Nephron progenitor cell (in vitro differentiated cells): ENCODE results near the gene RAB10.
"Not testable (repeated sequence)": the region's sequence is repeated elsewhere in the genome, so short reads cannot be mapped to it uniquely, and the experiment has no call there.

Experiments used
- DNase-seq: peaks from one replicate; pipeline ENCODE4 v3.0.0; 2021
- H3K27ac Mint-ChIP-seq: 2 replicates; pipeline ENCODE4 v1.8.0; 2021; ENCODE audit warnings: mild to moderate bottlenecking, moderate library complexity, mixed read lengths
- H3K27me3 Mint-ChIP-seq: 2 replicates; pipeline ENCODE4 v1.8.0; 2021; ENCODE audit warnings: mild to moderate bottlenecking, low read depth, mixed read lengths; ENCODE audit not compliant: poor library complexity
- H3K36me3 Mint-ChIP-seq: 2 replicates; pipeline ENCODE4 v1.8.0; 2021; ENCODE audit warnings: low read depth, mixed read lengths
- H3K4me1 Mint-ChIP-seq: 2 replicates; pipeline ENCODE4 v1.8.0; 2021; ENCODE audit warnings: mixed read lengths
- H3K4me3 Mint-ChIP-seq: 2 replicates; pipeline ENCODE4 v1.8.0; 2021; ENCODE audit warnings: mild to moderate bottlenecking, moderate library complexity, mixed read lengths
- H3K9me3 Mint-ChIP-seq: 2 replicates; pipeline ENCODE4 v1.8.0; 2021; ENCODE audit warnings: mild to moderate bottlenecking, moderate library complexity, mixed read lengths
- TF ChIP-seq, protein P1 (sequence below): fragments of 200-600 bp; sonication (generic); IDR thresholded peaks from 2 replicates; pipeline ENCODE4 v1.5.0; 2021; ENCODE audit warnings: antibody characterized with exemption

The RAB10 gene

DNA sequence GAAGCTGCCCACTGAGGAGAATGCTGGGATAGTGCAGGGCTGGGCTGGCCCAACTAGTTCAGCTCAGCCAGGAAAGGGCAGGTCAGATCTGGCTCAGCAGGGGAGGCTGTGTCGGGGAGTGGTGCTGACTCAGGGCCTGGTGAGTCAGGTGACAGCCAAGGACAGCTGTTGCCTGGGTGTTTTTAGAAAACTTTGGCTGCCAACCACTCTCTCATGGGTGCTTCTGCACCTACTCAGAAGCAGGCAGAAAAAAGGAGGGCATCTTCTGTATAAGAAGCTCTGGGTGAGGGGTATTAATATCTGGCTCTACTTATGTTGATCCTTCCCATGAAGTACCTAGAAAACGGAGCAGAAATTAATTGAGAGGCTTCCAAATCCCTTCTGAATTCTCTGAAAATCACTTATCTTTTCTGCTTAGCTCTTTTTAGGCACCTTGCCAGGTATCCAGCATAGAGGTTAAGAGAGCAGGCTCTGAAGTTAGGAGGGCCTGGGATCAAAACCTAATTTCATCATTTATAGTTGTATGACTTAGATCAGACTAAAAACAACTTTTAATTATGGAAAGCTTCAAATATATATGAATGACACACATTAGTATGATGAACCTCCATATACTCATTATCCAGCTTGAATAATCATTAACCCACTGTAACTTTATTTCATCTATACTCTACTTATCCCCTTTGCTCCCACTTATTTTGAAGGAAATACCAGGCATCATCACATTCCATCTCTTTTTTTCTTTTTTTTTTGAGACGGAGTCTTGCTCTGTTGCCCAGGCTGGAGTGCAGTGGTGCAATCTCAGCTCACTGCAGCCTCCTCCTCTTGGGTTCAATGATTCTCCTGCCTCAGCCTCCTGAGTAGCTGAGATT is 15.5 kb upstream of the RAB10 start:
- Mint-ChIP-seq H3K27ac (no peak overlapping the region), H3K9me3 (no peaks in the 10 kb centered on the region), H3K36me3 (no peaks in the 10 kb centered on the region), H3K27me3 (peaks cover 5% of the 10 kb centered on the region), H3K4me1 (peaks cover 6% of the 10 kb centered on the region), H3K4me3 (no peak overlapping the region)
- DNase-seq = no peak
- TF ChIP-seq, protein P1, sequence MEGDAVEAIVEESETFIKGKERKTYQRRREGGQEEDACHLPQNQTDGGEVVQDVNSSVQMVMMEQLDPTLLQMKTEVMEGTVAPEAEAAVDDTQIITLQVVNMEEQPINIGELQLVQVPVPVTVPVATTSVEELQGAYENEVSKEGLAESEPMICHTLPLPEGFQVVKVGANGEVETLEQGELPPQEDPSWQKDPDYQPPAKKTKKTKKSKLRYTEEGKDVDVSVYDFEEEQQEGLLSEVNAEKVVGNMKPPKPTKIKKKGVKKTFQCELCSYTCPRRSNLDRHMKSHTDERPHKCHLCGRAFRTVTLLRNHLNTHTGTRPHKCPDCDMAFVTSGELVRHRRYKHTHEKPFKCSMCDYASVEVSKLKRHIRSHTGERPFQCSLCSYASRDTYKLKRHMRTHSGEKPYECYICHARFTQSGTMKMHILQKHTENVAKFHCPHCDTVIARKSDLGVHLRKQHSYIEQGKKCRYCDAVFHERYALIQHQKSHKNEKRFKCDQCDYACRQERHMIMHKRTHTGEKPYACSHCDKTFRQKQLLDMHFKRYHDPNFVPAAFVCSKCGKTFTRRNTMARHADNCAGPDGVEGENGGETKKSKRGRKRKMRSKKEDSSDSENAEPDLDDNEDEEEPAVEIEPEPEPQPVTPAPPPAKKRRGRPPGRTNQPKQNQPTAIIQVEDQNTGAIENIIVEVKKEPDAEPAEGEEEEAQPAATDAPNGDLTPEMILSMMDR = no peak

DNA sequence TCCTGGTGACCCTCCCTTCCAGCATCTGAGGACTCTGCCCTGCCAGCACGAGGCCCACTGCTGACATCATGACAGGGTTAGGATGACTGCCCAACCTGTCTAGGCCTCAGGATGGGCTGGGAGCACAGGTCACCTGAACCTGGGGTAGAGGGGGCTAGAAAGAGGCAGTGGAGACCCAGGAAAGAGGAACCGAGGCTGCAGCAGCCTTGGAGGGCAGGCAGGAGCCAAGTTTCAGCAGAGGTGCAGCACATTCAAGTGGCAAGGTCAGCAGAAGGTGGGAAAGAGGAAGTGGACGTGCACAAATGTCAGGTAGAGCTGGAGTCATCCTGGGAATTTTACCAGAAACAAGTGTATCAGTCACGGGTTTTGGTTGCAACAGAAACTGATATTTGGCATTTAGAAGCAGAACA is 13.6 kb upstream of the RAB10 start:
- DNase-seq = no peak
- H3K27me3 Mint-ChIP-seq = peaks cover 5% of the 10 kb centered on the region

DNA sequence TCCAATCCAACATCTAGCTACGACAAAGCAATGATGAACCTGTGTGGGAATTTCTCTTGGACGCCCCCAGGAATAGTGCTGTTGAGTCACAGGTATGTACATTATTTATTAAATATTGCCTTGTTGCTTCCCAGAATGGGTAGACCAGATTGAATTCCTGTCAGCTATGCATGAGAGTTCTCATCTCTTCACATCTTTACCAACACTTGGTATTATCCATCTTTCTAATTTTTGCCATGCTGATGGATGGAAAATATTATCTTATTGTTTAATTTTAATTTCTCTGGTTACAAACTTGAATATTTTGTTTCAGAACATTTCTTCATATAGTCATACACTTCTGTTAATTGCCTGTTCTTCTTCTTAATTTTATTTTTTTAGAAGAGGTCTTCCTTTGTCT is 9.6 kb upstream of the RAB10 start:
- Mint-ChIP-seq H3K36me3 (no peaks in the 10 kb centered on the region), H3K27ac (no peak overlapping the region), H3K4me3 (no peak overlapping the region), H3K4me1 (no peaks in the 10 kb centered on the region), H3K27me3 (peaks cover 5% of the 10 kb centered on the region), H3K9me3 (peaks cover 3% of the 10 kb centered on the region)
- TF ChIP-seq, protein P1 = no peak
- no peak for DNase-seq

More for the DNA sequence above, 13.6 kb upstream of the RAB10 start:
- TF ChIP-seq, protein P1 = no peak
- no peak overlapping the region for H3K27ac Mint-ChIP-seq
- H3K9me3 Mint-ChIP-seq = peaks cover 3% of the 10 kb centered on the region
- no peak overlapping the region for H3K4me3 Mint-ChIP-seq
- H3K4me1 Mint-ChIP-seq = peaks cover 6% of the 10 kb centered on the region
- no peaks in the 10 kb centered on the region for H3K36me3 Mint-ChIP-seq

DNA sequence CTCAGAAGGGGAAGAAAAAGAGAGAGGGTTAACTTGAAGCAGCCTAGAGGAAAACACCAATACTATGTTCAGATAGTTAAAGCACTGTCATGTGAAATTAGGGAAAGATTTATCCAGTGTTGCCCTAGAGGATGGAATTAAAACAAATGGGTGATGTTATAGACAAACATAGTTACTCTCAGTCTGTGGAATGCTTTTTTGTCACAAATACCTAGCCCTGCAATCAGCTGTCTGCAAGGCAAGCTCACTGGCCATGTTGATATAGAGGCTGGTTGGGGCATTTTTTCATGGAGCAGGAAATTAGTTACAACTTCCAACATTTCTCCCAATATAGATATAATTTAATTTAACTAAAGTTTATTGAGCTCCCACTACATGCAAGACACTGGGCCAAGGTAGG is 8.4 kb upstream of the RAB10 start:
- no peak for DNase-seq
- peaks cover 4% of the 10 kb centered on the region for H3K27me3 Mint-ChIP-seq
- H3K36me3 Mint-ChIP-seq = no peaks in the 10 kb centered on the region
- TF ChIP-seq, protein P1 = no peak
- H3K4me3 Mint-ChIP-seq = no peak overlapping the region
- no peak overlapping the region for H3K27ac Mint-ChIP-seq
- H3K9me3 Mint-ChIP-seq = peaks cover 3% of the 10 kb centered on the region
- no peaks in the 10 kb centered on the region for H3K4me1 Mint-ChIP-seq

DNA sequence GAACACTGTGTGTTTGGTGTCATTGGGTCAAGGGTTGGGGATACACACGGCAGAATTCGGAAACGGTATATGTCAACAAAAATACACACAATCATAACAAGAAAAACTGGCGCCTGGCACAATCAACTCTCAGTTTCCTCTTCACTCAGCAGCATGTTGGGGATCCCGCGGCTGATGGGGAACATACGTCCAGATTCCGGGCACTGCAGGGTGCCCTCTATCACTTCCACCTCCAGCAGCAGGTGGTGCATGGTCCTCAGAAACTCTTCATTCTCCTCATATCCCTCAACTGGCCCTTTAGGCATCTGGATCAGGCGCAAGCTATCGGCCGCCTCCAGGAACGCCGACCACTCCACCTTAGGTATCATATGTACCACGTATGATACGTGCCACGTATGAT is 5.8 kb upstream of the RAB10 start:
- not testable (repeated sequence) for H3K27me3 Mint-ChIP-seq, H3K36me3 Mint-ChIP-seq, DNase-seq, H3K4me3 Mint-ChIP-seq, H3K27ac Mint-ChIP-seq, H3K9me3 Mint-ChIP-seq
- H3K4me1 Mint-ChIP-seq = peaks cover 11% of the 10 kb centered on the region

DNA sequence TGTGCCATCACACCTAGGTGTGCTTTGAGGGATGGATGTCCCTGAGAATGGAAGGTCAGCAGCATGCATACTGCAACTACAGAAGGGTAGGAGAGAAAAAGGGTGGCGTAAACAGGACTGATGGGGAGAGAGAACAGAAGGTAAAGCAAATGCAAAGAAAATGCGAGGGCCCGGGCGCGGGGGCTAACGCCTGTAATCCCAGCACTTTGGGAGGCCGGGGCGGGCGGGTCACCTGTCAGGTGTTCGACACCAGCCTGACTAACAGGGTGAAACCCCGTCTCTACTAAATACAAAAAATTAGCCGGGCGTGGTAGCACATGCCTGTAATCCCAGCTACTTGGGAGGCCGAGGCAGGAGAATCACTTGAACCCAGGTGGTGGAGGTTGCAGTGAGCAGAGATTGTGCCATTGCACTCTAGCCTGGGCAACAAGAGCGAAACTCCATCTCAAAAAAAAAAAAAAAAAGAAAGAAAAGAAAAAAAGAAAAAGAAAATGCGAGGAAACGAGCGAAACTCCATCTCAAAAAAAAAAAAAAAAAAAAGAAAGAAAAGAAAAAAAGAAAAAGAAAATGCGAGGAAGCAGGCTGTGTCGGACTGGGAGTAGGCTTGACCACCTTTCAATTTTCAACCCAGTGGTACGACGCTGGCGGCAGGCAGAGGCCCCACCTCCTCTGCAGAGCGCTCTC is 1.2 kb upstream of the RAB10 start:
- not testable (repeated sequence) for H3K9me3 Mint-ChIP-seq, H3K27me3 Mint-ChIP-seq, DNase-seq
- peaks cover 17% of the 10 kb centered on the region for H3K36me3 Mint-ChIP-seq
- H3K4me1 Mint-ChIP-seq = peaks cover 26% of the 10 kb centered on the region
- H3K4me3 Mint-ChIP-seq = peak overlapping the region; percentile 98
- H3K27ac Mint-ChIP-seq = peak overlapping the region; percentile 99
